B cell (primary cell): Measurements from ENCODE around the gene COL19A1. TPM values are rescaled to one million over a fixed set of nuclear protein-coding genes. Genes with fewer than 3 reads are reported as not detected.

ENCODE experiments used
- ATAC-seq: fragments of 200-7000 bp; cut with Tn5 transposase; one replicate; pipeline ENCODE4 v1.10.0; 2021; ENCODE audit warnings: low read depth, mild to moderate bottlenecking, moderate number of reproducible peaks, moderate library complexity
- CTCF ChIA-PET: fragments of 350-600 bp; sonication (Branson Sonifier 250); formaldehyde crosslinking; loops from one replicate; lab custom pipeline; 2021; ENCODE audit warnings: antibody characterized with exemption, inconsistent platforms; lab: Charles Lee
- POLR2A ChIA-PET: fragments of 350-600 bp; sonication (Branson Sonifier 250); formaldehyde crosslinking; loops from one replicate; lab custom pipeline; 2021; ENCODE audit warnings: antibody characterized with exemption; lab: Charles Lee
- DNase-seq: peaks from one replicate; pipeline ENCODE4 v3.0.0; 2013
- H2AFZ ChIP-seq: 2 replicates; pipeline ENCODE4 v1.6.1; 2012; ENCODE audit warnings: mild to moderate bottlenecking, low read depth, low read length; ENCODE audit not compliant: insufficient read depth, poor library complexity, severe bottlenecking
- H3K27ac ChIP-seq, 2 donors: 1 replicate in 1 of 2; 2 replicates in 1 of 2; pipeline ENCODE4 v1.5.1; 2012 to 2013; ENCODE audit warnings: low read length in 2 of 2, mild to moderate bottlenecking in 2 of 2, moderate library complexity in 1 of 2
- H3K27me3 ChIP-seq, 4 experiments: fragments of 200-600 bp in 1 of 4; sonication (generic) in 1 of 4; replicated peaks in 1 of 4; 1 replicate in 2 of 4; 2 replicates in 2 of 4; pipeline versions ENCODE4 v1.6.1 to v1.7.0; 2013 to 2016; ENCODE audit warnings: low read length in 3 of 4, mild to moderate bottlenecking in 2 of 4, mixed read lengths in 1 of 4, moderate library complexity in 1 of 4; ENCODE audit not compliant: insufficient read depth in 4 of 4, control insufficient read depth in 3 of 4; ENCODE audit errors: control extremely low read depth in 1 of 4
- H3K36me3 ChIP-seq, 2 experiments: replicated peaks in 1 of 2; 1 replicate in 1 of 2; 2 replicates in 1 of 2; pipeline versions ENCODE4 v1.6.1 to v1.7.1; 2013; ENCODE audit warnings: low read length in 1 of 2; ENCODE audit not compliant: insufficient read depth in 2 of 2, control insufficient read depth in 1 of 2; ENCODE audit errors: control extremely low read depth in 1 of 2, extremely low read depth in 1 of 2
- H3K4me1 ChIP-seq, 2 donors: fragments of 200-600 bp in 1 of 2; sonication (generic) in 1 of 2; 1 replicate in 1 of 2; 2 replicates in 1 of 2; pipeline versions ENCODE4 v1.5.1 to v1.6.1; 2013 to 2017; ENCODE audit warnings: low read length in 2 of 2; ENCODE audit not compliant: control insufficient read depth in 2 of 2, insufficient read depth in 2 of 2
- H3K4me2 ChIP-seq: replicated peaks from 2 replicates; pipeline ENCODE3; 2012; ENCODE audit warnings: mild to moderate bottlenecking, low read depth, low read length; ENCODE audit not compliant: poor library complexity, severe bottlenecking
- H3K4me3 ChIP-seq, 5 experiments: fragments of 200-600 bp in 1 of 5; sonication (generic) in 1 of 5; 1 replicate in 3 of 5; 2 replicates in 2 of 5; pipeline versions ENCODE4 v1.5.1 to v1.7.0; 2011 to 2016; ENCODE audit warnings: low read length in 4 of 5, mild to moderate bottlenecking in 4 of 5, low read depth in 2 of 5, control low read depth in 1 of 5, moderate library complexity in 1 of 5; ENCODE audit not compliant: insufficient read depth in 1 of 5; ENCODE audit errors: control extremely low read depth in 1 of 5, extremely low read depth in 1 of 5
- H3K79me2 ChIP-seq: fragments of 200-600 bp; sonication (generic); one replicate; pipeline ENCODE4 v1.6.0; 2016; ENCODE audit warnings: low read length; ENCODE audit not compliant: control insufficient read depth, insufficient read depth
- H3K9ac ChIP-seq: fragments of 200-600 bp; sonication (generic); 2 replicates; pipeline ENCODE4 v1.6.1; 2017; ENCODE audit warnings: mild to moderate bottlenecking, low read length, moderate library complexity
- H3K9me3 ChIP-seq, 3 donors: one replicate each; pipeline versions ENCODE4 v1.6.1 to v1.7.1; 2013; ENCODE audit warnings: low read length in 2 of 3; ENCODE audit not compliant: control insufficient read depth in 2 of 3, insufficient read depth in 1 of 3; ENCODE audit errors: control extremely low read depth in 1 of 3
- H4K20me1 ChIP-seq: 2 replicates; pipeline ENCODE4 v1.6.0; 2012; ENCODE audit warnings: mild to moderate bottlenecking, low read length; ENCODE audit not compliant: insufficient read depth, control insufficient read depth, poor library complexity, severe bottlenecking
- H3K27ac Mint-ChIP-seq: one replicate; pipeline ENCODE4 v1.8.0; 2021; ENCODE audit warnings: mixed read lengths
- H3K27me3 Mint-ChIP-seq: one replicate; pipeline ENCODE4 v1.8.0; 2021; ENCODE audit warnings: mixed read lengths
- H3K4me1 Mint-ChIP-seq: one replicate; pipeline ENCODE4 v1.8.0; 2021; ENCODE audit warnings: mixed read lengths
- H3K4me3 Mint-ChIP-seq: one replicate; pipeline ENCODE4 v1.8.0; 2021; ENCODE audit warnings: mixed read lengths
- H3K9me3 Mint-ChIP-seq: one replicate; pipeline ENCODE4 v1.8.0; 2022; ENCODE audit warnings: mixed read lengths; ENCODE audit not compliant: insufficient read depth
- EZH2 ChIP-seq: IDR thresholded peaks from 2 replicates; pipeline ENCODE4 v1.6.1; 2012; ENCODE audit warnings: borderline replicate concordance, low read depth, mild to moderate bottlenecking, moderate library complexity, low read length; ENCODE audit not compliant: insufficient read depth, poor library complexity, severe bottlenecking
- WGBS: methylation state at CpG from one replicate; pipeline ENCODE4 v1.1.5; 2013; ENCODE audit warnings: missing lambda C conversion rate; ENCODE audit not compliant: insufficient coverage; 5-methylcytosine and 5-hydroxymethylcytosine counted together
- intact Hi-C: fragments of 100-400 bp; cut with micrococcal nuclease; formaldehyde crosslinking; loops from one replicate; pipeline ENCODE4 v1.10.0; 2022
- polyA plus RNA-seq: library from polyadenylated mRNA; depleted of rRNA; stranded (reverse); fragments of >200 nt; gene quantifications from 2 replicates; pipeline ENCODE4 v1.2.3, GENCODE V29; 2012
- total RNA-seq, 2 donors: library from RNA; stranded (reverse); fragments of 120-200 nt in 1 of 2; gene quantifications; 1 replicate in 1 of 2; 2 replicates in 1 of 2; pipeline versions ENCODE4 v1.2.3 to v1.2.4, GENCODE V29; 2013 to 2022
- TF ChIP-seq, protein P1 (sequence below): fragments of 200-600 bp; IDR thresholded peaks from one replicate; pipeline ENCODE4 v1.8.0; 2022; ENCODE audit warnings: antibody characterized with exemption, mild to moderate bottlenecking

COL19A1 gene
- total and polyA plus RNA-seq, 2 donors (not counting 1 experiment from before 2014, with no cell fraction given), result 14.6 to 61.4 TPM

DNA sequence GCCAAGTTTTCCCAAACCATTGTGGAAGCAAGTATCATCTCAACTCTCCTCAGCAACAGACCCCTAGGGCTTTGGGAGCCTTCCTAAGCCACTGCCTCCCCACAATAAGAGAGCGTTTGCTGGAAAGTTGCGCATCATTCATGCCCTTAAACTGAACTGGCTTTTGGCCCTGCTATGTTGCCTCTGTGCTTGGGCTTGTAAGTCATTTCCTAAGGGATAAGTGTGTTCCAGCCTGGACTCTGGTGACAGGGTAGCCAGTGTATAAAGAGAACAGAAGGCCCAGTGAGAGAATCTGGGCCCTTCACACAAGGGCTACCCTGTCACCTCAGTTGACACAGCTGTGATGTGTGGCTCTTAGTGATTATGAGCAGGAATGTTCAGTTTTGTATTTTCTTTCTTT lies 358.7 kb downstream of the COL19A1 start:
- intact Hi-C loops, result no loop called here
- DNase-seq, result no peak
- Histone ChIP-seq H3K79me2 (no peaks in the 10 kb centered on the region), H4K20me1 (no peaks in the 10 kb centered on the region), H3K9me3 (no peaks in the 10 kb centered on the region), H3K27me3 (no peaks in the 10 kb centered on the region), H2AFZ (no peak overlapping the region), H3K4me3 (no peak overlapping the region), H3K4me1 (peaks cover 6 to 9% of the 10 kb centered on the region in 2 donors), H3K9ac (no peak overlapping the region), H3K4me2 (no peak overlapping the region), H3K27ac (no peak overlapping the region), H3K36me3 (no peaks in the 10 kb centered on the region)
- Mint-ChIP-seq H3K27ac (no peak overlapping the region), H3K9me3 (no peaks in the 10 kb centered on the region), H3K27me3 (peaks cover 7% of the 10 kb centered on the region), H3K4me1 (peaks cover 8% of the 10 kb centered on the region), H3K4me3 (no peak overlapping the region)
- POLR2A ChIA-PET, result no interaction called here
- CTCF ChIA-PET, result interaction anchor here (1.4 kb wide), 1 partner anchor 144 kb away, joined by 4 read pairs; no protein-coding TSS in a partner anchor
- TF ChIP-seq EZH2, result no peak
- TF ChIP-seq, protein P1, sequence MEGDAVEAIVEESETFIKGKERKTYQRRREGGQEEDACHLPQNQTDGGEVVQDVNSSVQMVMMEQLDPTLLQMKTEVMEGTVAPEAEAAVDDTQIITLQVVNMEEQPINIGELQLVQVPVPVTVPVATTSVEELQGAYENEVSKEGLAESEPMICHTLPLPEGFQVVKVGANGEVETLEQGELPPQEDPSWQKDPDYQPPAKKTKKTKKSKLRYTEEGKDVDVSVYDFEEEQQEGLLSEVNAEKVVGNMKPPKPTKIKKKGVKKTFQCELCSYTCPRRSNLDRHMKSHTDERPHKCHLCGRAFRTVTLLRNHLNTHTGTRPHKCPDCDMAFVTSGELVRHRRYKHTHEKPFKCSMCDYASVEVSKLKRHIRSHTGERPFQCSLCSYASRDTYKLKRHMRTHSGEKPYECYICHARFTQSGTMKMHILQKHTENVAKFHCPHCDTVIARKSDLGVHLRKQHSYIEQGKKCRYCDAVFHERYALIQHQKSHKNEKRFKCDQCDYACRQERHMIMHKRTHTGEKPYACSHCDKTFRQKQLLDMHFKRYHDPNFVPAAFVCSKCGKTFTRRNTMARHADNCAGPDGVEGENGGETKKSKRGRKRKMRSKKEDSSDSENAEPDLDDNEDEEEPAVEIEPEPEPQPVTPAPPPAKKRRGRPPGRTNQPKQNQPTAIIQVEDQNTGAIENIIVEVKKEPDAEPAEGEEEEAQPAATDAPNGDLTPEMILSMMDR, result no peak
- WGBS, result 90% methylated on average over 2 of the region's 2 CpGs
- ATAC-seq, result no peak

DNA sequence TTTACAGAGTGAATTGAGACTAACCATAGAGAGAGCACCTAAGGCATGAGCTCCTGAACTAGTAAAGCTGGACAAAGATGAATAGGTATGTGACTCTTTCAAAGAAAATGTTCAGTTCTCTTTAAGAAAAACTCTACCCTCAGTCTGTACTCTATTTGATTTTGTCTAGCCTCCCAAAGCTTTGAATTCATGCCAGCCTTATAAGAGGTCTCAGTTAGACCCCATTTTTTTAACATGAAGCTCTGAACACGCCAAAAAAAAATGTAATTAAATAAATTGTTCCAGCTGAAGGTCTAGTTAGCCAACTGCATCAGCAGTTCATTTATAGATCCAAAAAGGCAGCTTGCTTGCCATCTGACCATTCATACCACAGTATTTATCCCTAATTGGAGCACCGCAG lies 365.0 kb downstream of the COL19A1 start:
- Histone ChIP-seq H3K9me3 (no peaks in the 10 kb centered on the region), H3K4me3 (no peak overlapping the region), H3K4me2 (no peak overlapping the region), H3K4me1 (no peaks in the 10 kb centered on the region), H2AFZ (no peak overlapping the region), H3K36me3 (no peaks in the 10 kb centered on the region), H3K27me3 (no peaks in the 10 kb centered on the region), H3K9ac (no peak overlapping the region), H3K79me2 (no peaks in the 10 kb centered on the region), H3K27ac (no peak overlapping the region), H4K20me1 (no peaks in the 10 kb centered on the region)
- ATAC-seq, result no peak
- ChIA-PET POLR2A (no interaction called here), CTCF (interaction anchor here (1.7 to 2.6 kb wide), 2 partner anchors 10 to 78 kb away, joined by 3 to 20 read pairs; no protein-coding TSS in a partner anchor)
- DNase-seq, result no peak
- no peak overlapping the region for H3K4me3 Mint-ChIP-seq
- H3K4me1 Mint-ChIP-seq, result no peaks in the 10 kb centered on the region
- TF ChIP-seq EZH2, result no peak
- TF ChIP-seq, protein P1, result no peak
- no peaks in the 10 kb centered on the region for H3K9me3 Mint-ChIP-seq
- no peaks in the 10 kb centered on the region for H3K27me3 Mint-ChIP-seq
- 100% methylated on average over 1 of the region's 2 CpGs for WGBS
- H3K27ac Mint-ChIP-seq, result no peak overlapping the region
- intact Hi-C loops, result no loop called here
